Activated CD4-positive, alpha-beta T cell treated with anti-CD3 and anti-CD28 coated beads, Interleukin-10, Interleukin-2, amounts not matched to agents 100 ng/mL and 50 ng/mL, durations not matched to agents 16 hours and 8 hours (primary cell): ENCODE results near the gene STRIP2.
"Not testable (repeated sequence)": the region's sequence is repeated elsewhere in the genome, so short reads cannot be mapped to it uniquely, and the experiment has no call there.

Experiments
- DNase-seq: peaks from one replicate; pipeline ENCODE4 v3.0.0-alpha.2; 2020

The STRIP2 gene

DNA sequence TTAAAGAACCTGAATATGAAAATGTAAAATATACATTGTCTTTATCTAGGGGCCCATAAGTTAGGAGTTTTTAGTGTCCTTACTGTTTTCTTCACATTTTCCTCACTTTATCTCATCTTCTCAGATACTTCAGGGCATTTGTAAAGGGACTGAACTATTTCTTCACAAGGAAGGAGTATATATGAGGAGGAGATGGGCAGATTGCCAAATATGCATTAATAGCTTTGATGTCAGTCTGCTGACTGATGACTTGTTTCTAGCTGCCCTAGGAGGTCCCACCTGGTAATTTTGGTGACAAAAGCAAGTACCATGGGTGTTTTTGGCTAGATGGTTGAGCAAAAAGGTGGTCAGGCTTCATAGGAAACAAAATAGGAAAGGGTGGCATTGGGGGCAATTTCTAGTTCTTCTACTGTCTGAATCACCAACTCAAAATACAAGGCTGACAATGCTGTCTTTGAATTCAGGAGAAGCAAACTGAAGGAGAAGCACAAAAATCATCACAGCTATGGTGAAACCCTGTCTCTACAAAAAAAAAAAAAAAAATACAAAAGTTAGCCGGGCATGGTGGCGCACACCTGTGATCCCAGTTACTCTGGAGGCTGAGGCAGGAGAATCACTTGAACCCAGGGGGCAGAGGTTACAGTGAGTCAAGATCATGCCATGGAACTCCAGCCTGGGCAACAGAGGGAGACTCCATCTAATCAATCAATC is 10.4 kb upstream of the STRIP2 start:
- no peak for DNase-seq

DNA sequence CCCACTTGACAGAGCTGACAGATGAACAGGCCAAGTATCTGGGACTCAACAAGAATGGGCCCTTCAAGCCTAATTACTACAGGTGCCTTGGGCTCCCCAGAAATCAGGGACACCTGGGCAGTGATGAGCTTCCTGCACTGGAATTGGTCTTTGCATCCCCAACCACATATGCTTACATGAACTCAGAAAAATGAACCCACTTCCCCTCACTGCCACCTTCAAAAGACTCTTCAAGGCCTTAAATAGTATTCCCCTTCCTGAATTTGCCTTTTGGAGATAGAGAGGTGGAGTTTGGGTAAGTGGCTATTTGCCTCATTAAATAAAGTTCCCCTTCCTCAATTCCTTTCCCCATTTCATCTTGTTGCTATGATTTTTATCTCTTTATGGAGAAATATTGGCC is 7.8 kb upstream of the STRIP2 start:
- DNase-seq, result no peak

DNA sequence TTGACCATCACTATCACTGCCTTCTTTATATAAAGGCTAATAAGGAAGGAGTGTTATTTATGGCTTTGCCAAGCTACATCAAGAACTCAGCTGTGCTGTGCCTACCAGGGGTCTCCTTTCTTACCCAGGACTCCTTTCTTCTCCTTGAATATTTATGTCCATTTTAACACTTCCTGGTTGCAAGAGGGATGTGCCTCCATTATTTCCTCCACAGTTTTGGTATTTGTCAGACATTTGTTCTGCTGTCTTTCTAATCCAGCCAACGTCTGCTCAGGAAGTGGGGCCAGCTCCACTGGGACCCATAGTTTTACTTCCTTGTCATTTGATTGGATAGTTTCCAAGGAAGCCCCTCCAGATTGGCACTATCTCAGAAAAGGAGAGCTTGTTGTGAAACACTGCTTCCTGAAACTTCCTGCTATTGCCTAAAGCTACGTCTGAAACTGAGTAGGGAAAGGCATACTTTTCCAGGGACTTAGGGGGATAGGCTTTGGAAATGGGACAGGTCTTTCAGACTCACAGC is 6.6 kb upstream of the STRIP2 start:
- DNase-seq, result no peak

DNA sequence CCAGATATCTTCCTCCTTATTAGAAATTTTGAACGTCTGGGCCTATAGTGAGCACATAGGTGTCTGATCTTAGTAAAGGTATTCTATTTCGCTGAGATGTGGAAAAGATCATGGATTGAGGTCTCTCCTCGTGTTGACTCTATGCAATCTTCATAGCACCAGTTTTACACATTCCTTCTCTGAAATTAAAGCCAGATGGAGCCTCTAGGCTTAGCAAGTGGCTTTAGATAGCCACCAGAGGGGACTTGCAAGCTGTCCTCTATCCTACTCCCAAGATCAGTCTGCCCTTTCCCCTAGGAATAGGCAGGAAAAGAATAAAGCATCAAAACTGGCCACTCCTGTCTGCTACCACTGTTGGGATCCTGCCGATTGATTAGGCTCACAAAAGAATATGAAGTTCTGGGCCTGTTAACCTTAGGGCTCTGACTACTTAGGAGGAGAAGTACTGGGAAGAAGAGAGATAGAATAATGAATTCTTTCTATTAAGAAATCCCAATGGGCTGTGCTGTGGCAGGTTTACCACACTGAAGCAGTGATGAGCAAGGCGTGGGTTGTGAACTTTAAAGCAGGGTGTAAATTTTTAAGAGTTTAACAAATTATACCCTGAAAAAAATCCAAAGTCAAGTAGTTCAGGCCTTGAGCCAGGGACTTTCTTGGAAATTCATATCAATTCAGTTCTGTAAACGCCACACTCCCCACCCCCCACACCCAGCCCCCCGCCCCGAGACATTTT is 2.2 kb upstream of the STRIP2 start:
- DNase-seq, result no peak

DNA sequence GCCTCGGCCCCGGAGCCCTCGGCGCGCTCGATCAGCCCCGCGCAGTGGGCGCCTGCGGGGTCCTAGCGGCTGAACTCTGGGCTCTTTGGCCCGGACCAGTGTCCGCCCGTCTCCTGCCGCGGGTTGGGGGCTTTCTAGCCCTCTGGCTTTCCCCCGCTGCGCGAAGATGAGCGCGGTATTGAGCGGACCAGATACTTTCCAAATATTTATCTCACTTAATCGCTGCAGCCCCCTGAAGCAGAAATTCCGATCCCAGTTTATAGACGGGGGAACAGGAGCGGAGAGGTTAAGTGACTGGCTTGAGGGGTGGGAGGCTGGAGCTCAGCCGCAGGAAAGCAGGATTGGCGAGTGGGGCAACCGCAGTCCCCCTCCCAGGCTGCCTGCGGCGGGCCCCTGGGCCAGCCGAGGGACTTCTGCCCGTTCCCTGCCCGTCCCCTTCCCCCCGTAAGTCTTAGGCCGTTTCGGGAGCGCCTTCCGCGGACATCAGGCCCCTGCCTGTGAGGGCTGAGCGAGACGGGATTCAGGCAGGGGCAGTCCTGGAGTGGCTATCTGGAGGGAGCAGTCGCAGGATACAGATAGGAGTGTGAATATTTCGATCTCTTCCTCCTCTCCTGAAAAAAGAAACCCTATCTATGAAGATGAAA is 565 bp downstream of the STRIP2 start:
- peak; percentile 16 for DNase-seq

DNA sequence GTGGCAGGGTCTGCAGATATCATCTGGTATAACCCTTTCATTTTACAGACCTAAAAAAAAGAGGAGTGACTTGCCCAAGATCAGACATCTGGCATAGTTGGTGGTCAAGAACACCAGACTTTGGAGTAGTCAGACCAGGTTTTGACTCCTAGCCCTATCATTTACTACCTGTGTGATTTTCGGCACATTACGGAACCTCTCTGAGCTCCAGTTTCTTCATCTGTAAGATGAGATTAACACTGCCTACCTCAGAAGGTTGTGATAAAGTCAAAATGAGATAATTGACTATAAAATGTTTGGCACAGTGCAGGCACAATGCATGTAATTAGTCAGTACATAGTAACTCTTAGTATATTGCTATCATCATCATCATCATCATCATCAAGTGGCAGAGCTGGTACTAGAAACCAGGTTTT is 1.2 kb downstream of the STRIP2 start:
- DNase-seq, result peak; percentile 56

DNA sequence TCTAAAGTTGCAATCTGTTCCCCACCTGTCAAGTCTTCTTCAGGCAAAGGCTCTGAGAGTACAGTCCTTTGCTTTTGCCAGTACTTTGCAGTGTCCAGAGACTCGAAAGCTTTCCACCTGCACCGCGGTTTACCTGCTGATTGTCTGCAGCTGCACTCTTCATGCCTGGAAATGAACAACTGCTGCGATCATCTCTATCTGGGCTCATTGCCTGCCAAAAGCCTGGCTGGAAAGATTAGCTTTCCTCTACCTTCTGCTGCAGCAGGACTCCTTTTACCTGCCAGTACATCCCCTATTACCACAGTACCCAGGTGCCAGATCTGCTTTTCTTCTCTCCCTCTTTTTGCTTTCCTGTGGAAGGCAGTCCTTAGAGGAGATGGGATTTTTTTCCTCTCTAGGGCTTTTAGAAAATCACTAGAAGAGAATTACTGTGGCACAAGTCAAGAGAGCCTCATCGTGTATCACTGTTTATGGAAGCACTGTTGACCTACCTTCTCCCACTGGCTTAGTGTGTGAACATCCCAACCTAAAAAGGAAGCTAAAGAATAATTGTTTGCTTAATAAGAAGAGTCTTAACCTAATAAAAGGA is 2.2 kb downstream of the STRIP2 start:
- DNase-seq, result no peak

DNA sequence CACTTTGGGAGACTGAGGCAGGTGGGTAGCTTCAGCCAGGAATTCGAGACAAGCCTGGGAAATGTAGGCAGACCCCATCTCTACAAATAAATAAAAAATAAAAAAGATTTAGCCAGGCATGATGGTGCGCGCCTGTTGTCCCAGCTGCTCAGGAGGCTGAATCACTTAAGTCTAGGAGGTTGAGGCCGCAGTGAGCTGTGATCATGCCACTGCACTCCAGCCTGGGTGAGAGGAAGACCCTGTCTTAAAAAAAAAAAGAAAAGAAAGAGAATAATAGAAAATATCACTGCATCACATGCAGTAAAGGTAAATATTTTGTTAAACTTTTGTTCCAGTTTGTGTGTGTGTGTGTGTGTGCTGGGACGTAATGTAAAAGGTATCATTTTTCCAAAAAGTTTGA is 3.0 kb downstream of the STRIP2 start:
- peak; percentile 22 for DNase-seq

DNA sequence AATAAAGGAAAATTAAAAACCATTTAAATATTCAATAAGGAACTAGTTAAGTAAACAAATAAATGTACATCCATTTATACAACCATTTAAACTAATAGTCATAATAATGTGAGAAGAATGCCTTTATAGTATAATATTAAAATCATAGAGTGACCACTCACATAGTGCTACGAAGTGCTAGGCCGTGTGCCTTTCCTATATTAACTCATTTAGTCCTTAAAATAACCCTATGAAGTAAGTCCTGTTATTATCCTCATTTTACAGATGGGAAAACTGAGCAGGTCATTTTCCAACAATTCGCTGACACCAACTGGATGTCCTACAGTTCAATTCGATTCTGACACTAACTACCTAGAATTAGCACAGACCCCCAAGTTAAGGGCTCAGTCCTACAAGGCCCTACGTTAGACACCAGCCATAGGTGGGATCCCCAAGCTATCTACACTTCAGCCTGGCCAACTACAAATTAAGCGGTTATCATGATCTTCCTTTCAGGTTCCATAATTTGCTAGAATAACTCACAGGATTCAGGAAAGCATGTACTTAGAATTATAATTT is 4.1 kb downstream of the STRIP2 start:
- DNase-seq, result no peak

DNA sequence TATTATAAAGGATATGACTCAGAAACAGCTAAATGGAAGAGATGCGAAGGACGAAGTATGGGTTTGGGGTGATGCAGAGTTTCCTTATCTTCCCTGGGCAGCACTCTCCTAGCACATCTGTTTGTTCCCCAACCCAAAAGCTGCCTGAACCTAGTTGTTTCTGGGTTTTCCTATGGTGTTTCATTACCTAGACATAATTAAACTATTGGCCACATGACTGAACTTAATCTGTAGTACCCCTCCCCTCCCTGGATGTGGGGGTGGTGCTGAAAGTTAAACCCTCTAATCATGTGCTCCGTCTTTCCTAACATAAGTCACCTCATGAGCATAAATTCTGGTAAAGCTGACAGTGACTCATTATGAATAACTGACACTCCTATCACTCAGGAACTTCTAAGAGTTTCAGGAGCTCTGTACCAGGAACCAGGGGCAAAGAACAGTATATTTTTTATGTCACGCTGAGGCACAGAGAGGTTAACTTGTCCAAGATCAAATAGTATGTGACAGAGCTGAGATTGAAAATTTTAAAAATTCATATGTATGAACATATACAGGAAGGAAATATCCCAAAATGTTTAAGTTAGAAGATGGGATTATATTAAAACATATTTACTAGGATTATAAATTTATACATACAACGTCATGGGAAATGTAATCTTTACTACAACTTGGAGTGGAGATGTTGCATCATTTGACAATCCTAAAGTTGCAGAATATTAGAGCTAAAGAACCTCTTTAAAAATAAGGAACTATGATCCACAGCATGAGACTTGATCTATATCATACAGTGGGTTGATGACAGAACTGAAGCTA is 4.8 kb downstream of the STRIP2 start:
- DNase-seq, result peak; percentile 91

DNA sequence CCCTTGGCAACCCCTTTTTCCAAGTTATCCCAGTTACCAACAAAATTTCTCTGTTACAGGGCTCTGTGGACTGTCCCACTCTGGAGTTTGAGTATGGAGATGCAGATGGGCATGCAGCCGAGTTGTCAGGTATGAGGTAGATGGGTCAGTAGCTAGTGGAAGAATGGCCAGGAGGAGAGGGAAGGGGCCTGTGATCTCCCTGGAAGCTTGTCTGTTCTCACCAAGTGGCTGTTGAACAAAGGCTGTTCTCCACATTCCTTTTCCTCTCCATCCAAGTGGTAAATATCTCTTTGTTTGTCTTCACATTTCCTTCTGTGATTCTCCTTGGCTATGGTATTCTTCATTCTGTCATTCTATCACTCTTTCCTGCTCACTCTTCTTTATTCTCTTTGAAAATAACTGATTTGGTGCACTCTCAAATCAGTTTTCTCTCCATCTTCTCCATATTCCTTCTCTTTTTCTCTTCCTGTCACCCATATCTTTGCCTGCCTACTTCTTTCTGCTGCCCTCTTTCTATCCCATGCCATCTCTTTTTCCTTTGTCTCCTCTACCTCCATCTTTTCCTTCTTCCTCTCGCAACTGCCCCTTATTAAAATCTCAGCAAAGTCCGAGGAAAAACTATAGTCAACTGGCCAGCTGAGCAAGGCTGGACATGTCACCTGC is 5.9 kb downstream of the STRIP2 start:
- no peak for DNase-seq

DNA sequence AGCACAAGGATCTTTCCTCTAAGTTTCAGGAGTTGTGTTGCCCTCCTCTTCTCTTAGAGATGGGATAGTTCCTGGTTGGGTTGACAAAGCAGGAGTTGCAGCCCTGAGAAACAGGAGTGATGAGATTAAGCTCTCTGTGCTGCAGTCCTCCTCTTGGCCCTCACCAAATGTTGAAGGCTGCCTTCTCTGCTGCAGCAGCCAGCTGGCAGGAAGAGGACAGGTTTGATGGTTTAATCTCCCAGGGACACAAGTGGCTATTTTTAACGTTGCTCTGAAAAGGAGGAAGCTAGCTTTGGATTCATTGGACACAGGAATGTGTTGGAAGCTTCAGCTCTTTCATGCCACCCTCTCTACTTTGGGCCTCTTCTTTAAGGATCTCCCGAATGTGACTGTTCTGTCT is 9.4 kb downstream of the STRIP2 start:
- no peak for DNase-seq

DNA sequence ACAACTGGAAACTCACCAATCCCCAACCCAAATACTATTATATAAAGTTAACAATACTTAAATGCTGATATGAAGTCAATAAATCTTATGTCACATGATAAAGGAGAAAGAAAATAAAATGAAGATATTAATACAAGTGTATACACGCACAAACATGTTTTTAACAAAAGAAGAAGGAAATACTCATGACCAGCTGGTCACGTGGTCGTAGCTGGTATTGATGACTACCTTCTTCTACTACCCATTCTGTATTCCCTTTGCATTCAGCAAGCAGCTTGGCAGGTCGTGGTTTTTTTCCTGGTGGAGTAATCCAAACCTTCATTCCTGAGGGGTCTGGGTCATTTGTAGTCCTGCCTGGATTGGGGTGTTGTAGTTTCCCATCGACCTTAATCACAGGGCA is 10.5 kb downstream of the STRIP2 start:
- not testable (repeated sequence) for DNase-seq

DNA sequence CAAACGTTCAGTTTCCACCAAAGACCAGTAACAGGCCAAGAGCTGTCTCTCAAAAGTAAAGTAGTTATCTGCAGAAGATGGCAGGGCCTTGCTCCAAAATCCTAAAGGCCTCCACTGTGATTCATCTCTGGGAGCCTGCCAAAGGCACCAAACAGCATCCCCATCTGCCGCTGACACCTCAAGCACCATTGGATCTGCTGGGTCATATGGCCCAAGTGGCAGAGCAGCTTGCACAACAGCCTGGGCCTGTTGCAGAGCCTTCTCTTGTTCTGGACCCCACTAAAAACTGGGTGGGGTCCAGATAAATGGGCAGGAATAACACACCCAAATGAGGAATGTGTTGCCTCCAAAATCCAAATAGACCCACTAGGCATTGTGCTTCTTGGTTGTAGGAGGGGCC is 12.7 kb downstream of the STRIP2 start:
- not testable (repeated sequence) for DNase-seq

DNA sequence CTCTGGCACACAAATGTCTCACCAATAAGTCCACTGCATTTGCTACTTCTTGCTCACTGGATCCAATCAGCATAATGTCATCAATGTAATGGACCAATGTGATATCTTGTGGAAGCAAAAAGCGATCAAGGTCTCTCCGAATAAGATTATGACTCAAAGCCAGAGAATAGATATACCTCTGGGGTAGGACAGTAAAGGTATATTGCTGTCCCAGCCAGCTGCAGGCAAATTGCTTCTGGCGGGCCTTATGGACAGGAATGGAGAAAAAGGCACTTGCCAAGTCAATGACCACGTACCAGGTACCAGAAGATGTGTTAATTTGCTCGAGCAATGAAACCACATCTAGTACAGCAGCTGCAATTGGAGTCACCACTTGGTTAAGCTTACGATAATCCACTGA is 13.2 kb downstream of the STRIP2 start:
- DNase-seq, result not testable (repeated sequence)

DNA sequence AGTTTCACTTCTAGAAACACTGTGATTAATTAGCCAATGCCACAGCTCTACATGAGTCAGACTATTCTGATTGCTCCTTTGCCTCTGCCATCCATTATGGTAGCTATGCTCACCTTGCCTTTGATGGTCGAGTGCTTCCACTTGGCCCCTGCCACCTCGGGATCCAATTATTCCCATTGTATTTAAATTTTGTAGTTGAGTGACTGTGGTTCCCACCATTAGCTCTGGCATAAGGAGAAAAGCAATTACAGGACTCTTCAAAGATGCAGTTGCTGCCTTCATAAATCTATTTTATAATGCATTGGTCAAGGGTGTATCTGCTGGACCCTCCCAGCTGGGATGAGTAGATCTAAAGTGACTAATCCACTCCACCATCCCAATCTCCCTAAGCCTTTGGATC is 14.4 kb downstream of the STRIP2 start:
- not testable (repeated sequence) for DNase-seq

DNA sequence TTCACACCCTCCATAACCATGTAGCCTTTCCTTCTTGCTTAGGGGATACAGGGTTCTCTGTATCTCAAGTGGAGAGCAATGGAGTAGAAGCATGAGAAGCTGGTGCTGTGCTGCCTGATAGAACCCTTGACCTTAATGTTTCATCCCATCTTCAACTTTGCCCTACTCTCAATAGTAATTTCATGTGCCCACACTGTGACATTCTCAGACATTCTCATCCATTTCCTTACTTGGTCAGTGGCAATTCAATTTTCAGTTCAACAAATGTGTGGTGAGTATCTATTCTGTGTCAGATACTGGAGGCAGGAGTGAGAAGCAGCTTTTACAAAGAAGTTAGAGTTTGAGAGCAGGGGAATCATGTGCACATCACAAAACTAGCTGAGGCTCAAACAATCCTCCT is 16.1 kb downstream of the STRIP2 start:
- DNase-seq, result no peak

DNA sequence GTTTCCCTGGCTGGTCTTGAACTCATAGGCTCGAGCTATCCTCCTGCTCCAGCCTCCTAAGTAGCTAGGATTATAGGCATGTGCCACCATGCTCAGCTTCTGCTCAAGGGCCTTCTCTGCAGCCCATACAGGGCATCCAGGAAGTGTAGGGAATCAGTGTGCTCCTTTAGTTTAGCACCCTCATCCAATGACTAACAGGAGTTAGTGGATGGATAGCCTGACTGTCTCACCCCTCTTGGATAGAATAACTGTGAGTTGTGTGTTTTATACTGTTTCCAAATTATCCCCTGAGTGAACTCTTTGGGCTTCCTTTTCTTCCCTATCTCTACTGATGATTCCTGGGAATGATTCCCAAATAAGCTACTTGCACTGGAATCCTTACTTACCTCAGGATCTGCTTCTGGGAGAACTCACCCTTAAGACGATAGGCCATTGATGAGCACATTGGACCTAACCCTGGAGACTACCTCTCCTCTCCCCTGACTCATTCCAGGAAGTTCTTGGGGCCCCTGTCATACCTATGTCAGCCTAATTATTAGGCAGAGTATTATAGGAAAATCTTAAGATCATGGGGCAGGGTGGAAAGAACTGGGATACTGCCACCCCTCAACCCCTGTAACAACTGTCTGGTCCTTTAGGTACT is 18.5 kb downstream of the STRIP2 start:
- no peak for DNase-seq

DNA sequence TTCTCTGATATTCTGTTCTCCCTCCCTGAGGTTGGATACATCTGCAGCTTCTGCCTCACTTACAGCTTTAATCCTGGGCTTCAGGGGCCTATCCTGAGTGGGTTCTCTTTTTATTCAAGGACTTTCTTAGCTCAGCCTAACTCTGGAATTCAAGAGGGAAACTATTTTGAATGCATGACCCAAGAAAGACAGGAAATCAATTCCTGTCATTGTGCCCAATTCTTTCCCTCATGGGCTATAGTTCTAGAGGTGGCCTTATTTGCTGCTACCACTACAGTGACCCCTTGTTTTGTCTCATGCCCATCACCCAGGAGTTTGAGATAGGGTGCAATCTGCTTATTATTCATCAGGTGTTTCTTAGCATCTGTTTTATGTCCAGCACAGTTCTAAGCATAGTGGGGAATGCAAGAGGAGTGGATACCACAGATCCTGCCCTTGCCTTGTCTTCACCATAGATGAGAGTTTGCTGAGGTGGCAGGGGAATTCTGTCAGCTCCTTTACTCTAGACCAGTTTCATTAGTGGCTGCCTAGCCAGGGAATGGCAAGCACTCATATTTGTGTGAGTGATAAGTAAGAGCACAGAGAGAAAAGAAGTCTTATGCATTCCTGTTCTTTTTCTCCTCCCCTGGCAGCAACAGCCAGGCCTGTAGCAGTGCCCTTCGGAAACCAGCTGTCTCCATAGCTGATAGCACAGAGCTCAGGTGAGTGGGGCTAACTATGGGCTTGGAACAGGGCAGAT is 19.4 kb downstream of the STRIP2 start:
- DNase-seq, result no peak

DNA sequence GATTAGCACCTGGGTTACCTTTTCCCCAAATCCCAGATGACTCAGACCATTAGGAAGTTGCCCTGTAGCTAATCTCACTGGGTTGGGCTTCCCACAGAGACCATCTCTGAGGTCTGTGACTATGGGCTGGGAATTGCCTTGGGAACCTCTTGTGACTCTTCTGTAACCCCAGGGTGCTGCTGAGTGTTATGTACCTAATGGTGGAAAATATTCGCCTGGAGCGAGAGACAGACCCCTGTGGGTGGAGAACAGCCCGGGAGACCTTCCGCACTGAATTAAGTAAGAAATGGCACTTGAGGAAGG is 20.0 kb downstream of the STRIP2 start:
- DNase-seq, result no peak

DNA sequence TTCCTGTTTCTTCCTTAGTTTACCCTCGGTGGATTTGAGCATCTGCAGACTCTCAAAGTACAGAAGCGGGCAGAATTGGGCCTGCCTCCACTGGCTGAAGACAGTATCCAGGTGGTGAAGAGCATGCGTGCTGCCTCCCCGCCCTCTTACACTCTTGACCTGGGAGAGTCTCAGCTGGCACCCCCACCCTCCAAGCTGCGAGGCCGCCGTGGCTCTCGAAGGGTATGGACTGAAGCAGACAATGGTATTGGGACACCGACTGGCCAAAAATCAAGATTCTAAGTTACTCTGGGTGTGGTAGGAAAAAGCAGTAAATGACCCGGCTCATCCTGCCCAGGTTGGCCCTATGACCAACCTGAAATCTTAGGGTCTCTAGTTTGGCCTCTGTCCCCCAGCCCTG is 22.2 kb downstream of the STRIP2 start:
- no peak for DNase-seq
